Mucosa of rectum (tissue), 2 donors: ENCODE data around the gene TAGLN3.

Experiments
- H3K27ac ChIP-seq, 2 donors: one replicate each; pipeline ENCODE4 v1.7.0; 2013; ENCODE audit warnings: inconsistent platforms in 2 of 2, low read depth in 2 of 2, low read length in 2 of 2
- H3K27me3 ChIP-seq, 2 donors: one replicate each; pipeline ENCODE4 v1.7.0; 2013; ENCODE audit warnings: low read length in 2 of 2; ENCODE audit not compliant: control insufficient read depth in 2 of 2, insufficient read depth in 2 of 2
- H3K36me3 ChIP-seq, 2 donors: one replicate each; pipeline ENCODE4 v1.7.0; 2013; ENCODE audit warnings: low read length in 2 of 2; ENCODE audit not compliant: control insufficient read depth in 2 of 2, insufficient read depth in 2 of 2
- H3K4me1 ChIP-seq, 2 donors: one replicate each; pipeline ENCODE4 v1.7.0; 2013; ENCODE audit warnings: low read length in 2 of 2, mild to moderate bottlenecking in 1 of 2; ENCODE audit not compliant: control insufficient read depth in 2 of 2, insufficient read depth in 2 of 2
- H3K4me3 ChIP-seq, 2 donors: one replicate each; pipeline ENCODE4 v1.7.0; 2013; ENCODE audit warnings: low read length in 2 of 2
- H3K9ac ChIP-seq, 2 donors: one replicate each; pipeline ENCODE4 v1.7.0; 2013; ENCODE audit warnings: low read length in 2 of 2, low read depth in 1 of 2, mild to moderate bottlenecking in 1 of 2
- H3K9me3 ChIP-seq, 2 donors: one replicate each; pipeline ENCODE4 v1.7.0; 2013; ENCODE audit warnings: low read length in 2 of 2; ENCODE audit not compliant: control insufficient read depth in 2 of 2
- donor health status: healthy.
- donor health status: Normal muscosa, but diverticular disease.

TAGLN3 gene

GRCh38 chr3:111999484-112000324 lies 982 bp downstream of the TAGLN3 start:
- Histone ChIP-seq H3K4me3 (peak overlapping the region in 1 of 2 donors; percentile 65), H3K4me1 (peaks cover 3 to 11% of the 10 kb centered on the region in 2 donors), H3K9me3 (no peaks in the 10 kb centered on the region), H3K27ac (no peak overlapping the region), H3K36me3 (no peaks in the 10 kb centered on the region), H3K9ac (no peak overlapping the region), H3K27me3 (peaks cover 0 to 12% of the 10 kb centered on the region in 2 donors)

GRCh38 chr3:112000367-112000771 lies 1.6 kb downstream of the TAGLN3 start:
- no peaks in the 10 kb centered on the region for H3K36me3 ChIP-seq
- H3K4me1 ChIP-seq: peaks cover 3 to 11% of the 10 kb centered on the region in 2 donors
- no peak overlapping the region for H3K4me3 ChIP-seq
- H3K27me3 ChIP-seq: peaks cover 0 to 12% of the 10 kb centered on the region in 2 donors
- H3K27ac ChIP-seq: no peak overlapping the region
- no peak overlapping the region for H3K9ac ChIP-seq
- no peaks in the 10 kb centered on the region for H3K9me3 ChIP-seq

GRCh38 chr3:112000966-112001365 lies 2.2 kb downstream of the TAGLN3 start:
- peaks cover 3 to 11% of the 10 kb centered on the region in 2 donors for H3K4me1 ChIP-seq
- no peak overlapping the region for H3K9ac ChIP-seq
- H3K4me3 ChIP-seq: no peak overlapping the region
- no peak overlapping the region for H3K27ac ChIP-seq
- peaks cover 0 to 12% of the 10 kb centered on the region in 2 donors for H3K27me3 ChIP-seq
- H3K9me3 ChIP-seq: no peaks in the 10 kb centered on the region
- no peaks in the 10 kb centered on the region for H3K36me3 ChIP-seq

- no peak overlapping the region for H3K9ac ChIP-seq
- no peak overlapping the region for H3K4me3 ChIP-seq
- H3K27ac ChIP-seq: no peak overlapping the region
These were observed 2.8 kb downstream of the TAGLN3 start for GRCh38 chr3:112001526-112001925.

GRCh38 chr3:112002096-112002971 lies 3.6 kb downstream of the TAGLN3 start:
- Histone ChIP-seq H3K9me3 (no peaks in the 10 kb centered on the region), H3K27ac (no peak overlapping the region), H3K4me3 (no peak overlapping the region), H3K36me3 (no peaks in the 10 kb centered on the region), H3K27me3 (peaks cover 0 to 12% of the 10 kb centered on the region in 2 donors), H3K9ac (no peak overlapping the region), H3K4me1 (peaks cover 3 to 11% of the 10 kb centered on the region in 2 donors)

More at GRCh38 chr3:112001526-112001925, 2.8 kb downstream of the TAGLN3 start:
- Histone ChIP-seq H3K4me1 (peaks cover 3 to 11% of the 10 kb centered on the region in 2 donors), H3K36me3 (no peaks in the 10 kb centered on the region), H3K27me3 (peaks cover 0 to 12% of the 10 kb centered on the region in 2 donors), H3K9me3 (no peaks in the 10 kb centered on the region)

GRCh38 chr3:112003321-112004080 lies 4.8 kb downstream of the TAGLN3 start:
- H3K4me3 ChIP-seq: no peak overlapping the region
- H3K4me1 ChIP-seq: peaks cover 3 to 10% of the 10 kb centered on the region in 2 donors
- H3K9ac ChIP-seq: no peak overlapping the region
- no peak overlapping the region for H3K27ac ChIP-seq
- H3K9me3 ChIP-seq: no peaks in the 10 kb centered on the region
- H3K36me3 ChIP-seq: no peaks in the 10 kb centered on the region
- peaks cover 0 to 11% of the 10 kb centered on the region in 2 donors for H3K27me3 ChIP-seq

- peaks cover 0 to 3% of the 10 kb centered on the region in 2 donors for H3K4me1 ChIP-seq
- H3K36me3 ChIP-seq: no peaks in the 10 kb centered on the region
- no peaks in the 10 kb centered on the region for H3K9me3 ChIP-seq
- H3K27ac ChIP-seq: no peak overlapping the region
- H3K4me3 ChIP-seq: no peak overlapping the region
- H3K27me3 ChIP-seq: peaks cover 0 to 8% of the 10 kb centered on the region in 2 donors
- no peak overlapping the region for H3K9ac ChIP-seq
These were observed 5.5 kb downstream of the TAGLN3 start for GRCh38 chr3:112004187-112004586.

- Histone ChIP-seq H3K36me3 (no peaks in the 10 kb centered on the region), H3K27ac (no peak overlapping the region), H3K27me3 (peaks cover 0 to 4% of the 10 kb centered on the region in 2 donors), H3K9me3 (no peaks in the 10 kb centered on the region), H3K9ac (no peak overlapping the region), H3K4me3 (no peak overlapping the region), H3K4me1 (no peaks in the 10 kb centered on the region)
These were observed 5.9 kb downstream of the TAGLN3 start for GRCh38 chr3:112004669-112005068.

GRCh38 chr3:112005091-112005672 lies 6.5 kb downstream of the TAGLN3 start:
- Histone ChIP-seq H3K4me1 (no peaks in the 10 kb centered on the region), H3K4me3 (no peak overlapping the region), H3K9ac (no peak overlapping the region), H3K27ac (no peak overlapping the region), H3K9me3 (no peaks in the 10 kb centered on the region), H3K27me3 (no peaks in the 10 kb centered on the region), H3K36me3 (no peaks in the 10 kb centered on the region)
